H1 (cell line): Measurements from ENCODE around the gene CCDC116. TPM values are rescaled to one million over a fixed set of nuclear protein-coding genes. Genes with fewer than 3 reads are reported as not detected.
A peak's percentile ranks its signal among the peaks of the same experiment; 100 is the strongest.

Experiments
- CTCF ChIA-PET: fragments of 300-600 bp; sonication (Branson Sonifier 250); formaldehyde crosslinking; loops from one replicate; lab custom pipeline; 2021; ENCODE audit not compliant: partially characterized antibody; lab: Charles Lee
- POLR2A ChIA-PET: fragments of 300-600 bp; sonication (Branson Sonifier 250); formaldehyde crosslinking; loops from one replicate; lab custom pipeline; 2021; ENCODE audit warnings: inconsistent platforms; ENCODE audit not compliant: partially characterized antibody; lab: Charles Lee
- DNase-seq, 2 experiments: peaks; one replicate each; pipeline versions ENCODE4 v3.0.0 to v3.0.0-alpha.2; 2010 to 2022; ENCODE audit warnings: low spot score in 2 of 2, low read depth in 1 of 2, mixed read lengths in 1 of 2
- FAIRE-seq: peaks from 2 replicates; lab custom pipeline; 2011; peaks lifted over from hg19 to GRCh38; lab: Jason Lieb, UNC
- H2AFZ ChIP-seq: 2 replicates; pipeline ENCODE4 v1.8.1; 2012; ENCODE audit warnings: low read length, inconsistent platforms
- H2AK5ac ChIP-seq: 2 replicates; pipeline ENCODE4 v1.6.1; 2013; ENCODE audit warnings: low read depth, low read length
- H2BK120ac ChIP-seq: replicated peaks from 2 replicates; pipeline ENCODE3; 2013; ENCODE audit warnings: low read depth, low read length, inconsistent platforms
- H2BK12ac ChIP-seq: 2 replicates; pipeline ENCODE4 v1.6.1; 2013; ENCODE audit warnings: low read depth, low read length
- H2BK15ac ChIP-seq: 2 replicates; pipeline ENCODE4 v1.6.1; 2013; ENCODE audit warnings: low read length
- H2BK20ac ChIP-seq: 2 replicates; pipeline ENCODE4 v1.6.1; 2013; ENCODE audit warnings: low read length
- H2BK5ac ChIP-seq: 2 replicates; pipeline ENCODE4 v1.6.1; 2013; ENCODE audit warnings: low read depth, low read length
- H3K14ac ChIP-seq: 2 replicates; pipeline ENCODE4 v1.6.1; 2013; ENCODE audit warnings: inconsistent platforms; ENCODE audit not compliant: insufficient read length
- H3K18ac ChIP-seq: 2 replicates; pipeline ENCODE4 v1.6.1; 2013; ENCODE audit warnings: low read length; ENCODE audit errors: extremely low read depth
- H3K23ac ChIP-seq: 2 replicates; pipeline ENCODE4 v1.6.1; 2013; ENCODE audit warnings: inconsistent platforms; ENCODE audit not compliant: insufficient read length
- H3K23me2 ChIP-seq: 2 replicates; pipeline ENCODE4 v1.6.1; 2013; ENCODE audit warnings: low read depth, low read length
- H3K27ac ChIP-seq: 2 replicates; pipeline ENCODE4 v1.6.1; 2011; ENCODE audit warnings: low read depth, low read length, inconsistent platforms
- H3K27me3 ChIP-seq, 4 experiments: replicated peaks in 1 of 4; 1 replicate in 1 of 4; 2 replicates in 3 of 4; pipeline versions ENCODE4 v1.6.1 to v1.8.1; 2011 to 2013; ENCODE audit warnings: low read length in 3 of 4, mild to moderate bottlenecking in 3 of 4, inconsistent platforms in 2 of 4, mixed read lengths in 2 of 4, moderate library complexity in 1 of 4; ENCODE audit not compliant: control insufficient read depth in 3 of 4, insufficient read depth in 3 of 4; ENCODE audit errors: extremely low read depth in 1 of 4
- H3K36me3 ChIP-seq, 4 experiments: 2 replicates each; pipeline versions ENCODE4 v1.6.1 to v1.8.1; 2011 to 2013; ENCODE audit warnings: mild to moderate bottlenecking in 4 of 4, low read length in 3 of 4, moderate library complexity in 2 of 4, control low read depth in 1 of 4, inconsistent platforms in 1 of 4; ENCODE audit not compliant: insufficient read depth in 4 of 4, control insufficient read depth in 2 of 4
- H3K4ac ChIP-seq: replicated peaks from 2 replicates; pipeline ENCODE3; 2013; ENCODE audit warnings: low read length, low read depth, mixed read lengths, inconsistent platforms; ENCODE audit not compliant: insufficient read length
- H3K4me1 ChIP-seq, 4 experiments: replicated peaks in 1 of 4; 1 replicate in 1 of 4; 2 replicates in 3 of 4; pipeline versions ENCODE4 v1.6.1 to v1.8.1; 2011 to 2013; ENCODE audit warnings: low read length in 3 of 4, inconsistent platforms in 2 of 4, mixed read lengths in 1 of 4; ENCODE audit not compliant: insufficient read depth in 4 of 4, control insufficient read depth in 3 of 4
- H3K4me2 ChIP-seq, 2 experiments: 2 replicates each; pipeline versions ENCODE4 v1.6.1 to v1.8.1; 2011 to 2013; ENCODE audit warnings: low read depth in 2 of 2, low read length in 2 of 2, control low read depth in 1 of 2, inconsistent platforms in 1 of 2, mild to moderate bottlenecking in 1 of 2; ENCODE audit not compliant: insufficient read depth in 1 of 2
- H3K4me3 ChIP-seq, 4 experiments: fragments of 200-600, 300-600 bp in 1 of 4; sonication (generic), shearing (Covaris generic), sonication (Bioruptor Twin) in 1 of 4; 2 replicates each; pipeline versions ENCODE4 v1.5.1 to v1.8.1; 2011 to 2016; ENCODE audit warnings: low read length in 4 of 4, low read depth in 3 of 4, control low read depth in 2 of 4, inconsistent platforms in 2 of 4, mild to moderate bottlenecking in 2 of 4, mixed read lengths in 1 of 4, moderate library complexity in 1 of 4; ENCODE audit not compliant: insufficient read depth in 2 of 4; ENCODE audit errors: extremely low read depth in 1 of 4
- H3K56ac ChIP-seq: replicated peaks from 2 replicates; pipeline ENCODE3; 2013; ENCODE audit warnings: low read depth, mild to moderate bottlenecking, mixed read lengths, low read length, inconsistent platforms; ENCODE audit not compliant: insufficient read length
- H3K79me1 ChIP-seq: 2 replicates; pipeline ENCODE4 v1.6.1; 2013; ENCODE audit warnings: low read depth, low read length, control low read depth
- H3K79me2 ChIP-seq, 2 experiments: 2 replicates each; pipeline versions ENCODE4 v1.6.1 to v1.8.1; 2012 to 2013; ENCODE audit warnings: low read length in 2 of 2, mild to moderate bottlenecking in 2 of 2, inconsistent platforms in 1 of 2; ENCODE audit not compliant: insufficient read depth in 2 of 2, control insufficient read depth in 1 of 2
- H3K9ac ChIP-seq, 4 experiments: replicated peaks in 1 of 4; 1 replicate in 1 of 4; 2 replicates in 3 of 4; pipeline versions ENCODE4 v1.6.1 to v1.8.1; 2011 to 2013; ENCODE audit warnings: low read depth in 3 of 4, low read length in 3 of 4, control low read depth in 2 of 4, mild to moderate bottlenecking in 2 of 4, moderate library complexity in 2 of 4, inconsistent platforms in 1 of 4; ENCODE audit errors: extremely low read depth in 1 of 4
- H3K9me3 ChIP-seq, 2 experiments: 2 replicates each; pipeline versions ENCODE4 v1.6.1 to v1.8.1; 2012 to 2013; ENCODE audit warnings: mild to moderate bottlenecking in 2 of 2, moderate library complexity in 2 of 2, control low read depth in 1 of 2, inconsistent platforms in 1 of 2, low read depth in 1 of 2, low read length in 1 of 2, mixed read lengths in 1 of 2; ENCODE audit not compliant: insufficient read depth in 2 of 2
- H4K20me1 ChIP-seq, 2 experiments: replicated peaks in 1 of 2; 2 replicates each; pipeline versions ENCODE3 to v1.8.1; 2011 to 2013; ENCODE audit warnings: inconsistent platforms in 2 of 2, low read length in 2 of 2, mild to moderate bottlenecking in 1 of 2; ENCODE audit not compliant: insufficient read depth in 2 of 2, control insufficient read depth in 1 of 2
- H4K5ac ChIP-seq: 2 replicates; pipeline ENCODE4 v1.6.1; 2013; ENCODE audit warnings: low read length, low read depth, mixed read lengths, inconsistent platforms; ENCODE audit not compliant: insufficient read length
- H4K8ac ChIP-seq: 2 replicates; pipeline ENCODE4 v1.8.0; 2013; ENCODE audit warnings: mild to moderate bottlenecking, moderate library complexity, low read length, inconsistent platforms; ENCODE audit not compliant: insufficient read depth; ENCODE audit errors: extremely low read depth
- H4K91ac ChIP-seq: replicated peaks from 2 replicates; pipeline ENCODE3; 2013; ENCODE audit warnings: low read length, mixed read lengths, inconsistent platforms; ENCODE audit not compliant: insufficient read length
- BCL11A ChIP-seq, 2 experiments: IDR thresholded peaks; one replicate each; pipeline ENCODE4 v1.6.1; 2011; ENCODE audit warnings: low read depth in 2 of 2, low read length in 2 of 2, mild to moderate bottlenecking in 2 of 2
- CREB1 ChIP-seq: IDR thresholded peaks from 2 replicates; pipeline ENCODE4 v1.6.1; 2012; ENCODE audit warnings: inconsistent platforms
- GABPA ChIP-seq: IDR thresholded peaks from 2 replicates; pipeline ENCODE4 v1.6.1; 2011; ENCODE audit warnings: mild to moderate bottlenecking, low read length, moderate library complexity, borderline replicate concordance; ENCODE audit not compliant: insufficient read depth
- NRF1 ChIP-seq: IDR thresholded peaks from 2 replicates; pipeline ENCODE4 v1.6.1; 2011; ENCODE audit warnings: mild to moderate bottlenecking, low read depth, low read length, improper control_type of control experiment
- SIX5 ChIP-seq: IDR thresholded peaks from 2 replicates; pipeline ENCODE4 v1.6.1; 2011; ENCODE audit warnings: mild to moderate bottlenecking, low read depth, low read length
- SP4 ChIP-seq: IDR thresholded peaks from 2 replicates; pipeline ENCODE4 v1.6.1; 2012; ENCODE audit warnings: low read length, inconsistent platforms
- SUZ12 ChIP-seq: fragments of 200-600 bp; sonication (generic); IDR thresholded peaks from 2 replicates; pipeline ENCODE4 v1.6.1; 2012; ENCODE audit warnings: mild to moderate bottlenecking, inconsistent platforms, low read length, moderate library complexity, mixed read lengths
- YY1 ChIP-seq: IDR thresholded peaks from 2 replicates; pipeline ENCODE4 v1.6.1; 2011; ENCODE audit warnings: low read depth, mild to moderate bottlenecking, low read length
- WGBS, 2 experiments: shearing (Covaris generic) in 1 of 2; methylation state at CpG; one replicate each; pipeline versions ENCODE4 v1.1.6 to v1.1.7; 2013 to 2015; ENCODE audit warnings: low lambda C conversion rate in 2 of 2, mixed read lengths in 2 of 2, inconsistent platforms in 1 of 2, low coverage in 1 of 2, missing lambda C conversion rate in 1 of 2; ENCODE audit not compliant: insufficient replicate concordance in 2 of 2, insufficient coverage in 1 of 2, insufficient read length in 1 of 2; ENCODE audit errors: extremely low coverage in 1 of 2, missing lambda C conversion rate in 1 of 2; 5-methylcytosine and 5-hydroxymethylcytosine counted together
- polyA plus RNA-seq, 7 experiments: library from polyadenylated mRNA; depleted of rRNA in 3 of 7; stranded (reverse) in 5 of 7; unstranded in 2 of 7; fragments of >200 nt in 5 of 7; fragments of 200-250 nt in 2 of 7; gene quantifications; 1 replicate in 5 of 7; 2 replicates in 1 of 7; 4 replicates in 1 of 7; pipeline versions ENCODE4 v1.2.1 to v1.2.3, GENCODE V29; 2011 to 2013; ENCODE audit warnings: missing spikeins in 2 of 7, mixed read lengths in 2 of 7
- total RNA-seq: library from RNA; stranded (reverse); fragmentation: NEBNext Ultra II Directional; extraction: Animal tissue kit (Norgen Biotek cat#: 25700); gene quantifications from 2 replicates; pipeline ENCODE4 v1.2.1, GENCODE V29; 2021
- TF ChIP-seq, protein P1 (sequence below): IDR thresholded peaks from 2 replicates; pipeline ENCODE4 v1.6.1; 2012; ENCODE audit warnings: low read length, inconsistent platforms

CCDC116 gene
- total and polyA plus RNA-seq, 2 of the 8 experiments (the other 6 are each of a cell fraction or from before 2014, with no cell fraction given): 0.08 TPM; not detected in 1

- ChIA-PET POLR2A (interaction anchor here (0.6 kb wide), 1 partner anchor 24 kb away, joined by 3 read pairs; no protein-coding TSS in a partner anchor), CTCF (interaction anchor here (1.5 to 5.1 kb wide), 6 partner anchors 12 to 55 kb away, joined by 4 to 29 read pairs (median 16); partner anchors contain the start of gene SDF2L1)
- H2AFZ ChIP-seq: no peak overlapping the region
- H3K23ac ChIP-seq: no peak overlapping the region
- H3K27me3 ChIP-seq: no peaks in the 10 kb centered on the region
- no peak overlapping the region for H2BK5ac ChIP-seq
- peaks cover 23% of the 10 kb centered on the region for H3K79me1 ChIP-seq
- H3K4ac ChIP-seq: no peak overlapping the region
- no peak overlapping the region for H2BK12ac ChIP-seq
- no peak overlapping the region for H3K4me3 ChIP-seq
- peaks cover 3 to 93% of the 10 kb centered on the region in 2 experiments for H3K79me2 ChIP-seq
- H3K9ac ChIP-seq: no peak overlapping the region
- no peaks in the 10 kb centered on the region for H3K4me1 ChIP-seq
- 0 out of 2 replicates have a peak overlapping the region, but pooled peaks have one; percentile 3 for H4K8ac ChIP-seq
- no peak overlapping the region for H3K4me2 ChIP-seq
- H3K23me2 ChIP-seq: no peaks in the 10 kb centered on the region
- H4K20me1 ChIP-seq: peaks cover 45 to 53% of the 10 kb centered on the region in 2 experiments
- H3K14ac ChIP-seq: no peak overlapping the region
- H2BK120ac ChIP-seq: no peak overlapping the region
- FAIRE-seq: no peak
- H2BK20ac ChIP-seq: no peak overlapping the region
- no peak overlapping the region for H3K27ac ChIP-seq
- H4K5ac ChIP-seq: no peak overlapping the region
- DNase-seq: no peak
- no peak overlapping the region for H3K18ac ChIP-seq
- no peak overlapping the region for H2BK15ac ChIP-seq
- no peak overlapping the region for H3K56ac ChIP-seq
- peaks cover 6 to 29% (median 19%) of the 10 kb centered on the region in 4 experiments for H3K36me3 ChIP-seq
- 85% methylated on average over 9 of the region's 9 CpGs; no CpG with 5 or more reads in 1 of the 2 experiments for WGBS, 2 experiments
- no peak overlapping the region for H4K91ac ChIP-seq
- H2AK5ac ChIP-seq: no peak overlapping the region
- H3K9me3 ChIP-seq: no peaks in the 10 kb centered on the region
- TF ChIP-seq, protein P1, sequence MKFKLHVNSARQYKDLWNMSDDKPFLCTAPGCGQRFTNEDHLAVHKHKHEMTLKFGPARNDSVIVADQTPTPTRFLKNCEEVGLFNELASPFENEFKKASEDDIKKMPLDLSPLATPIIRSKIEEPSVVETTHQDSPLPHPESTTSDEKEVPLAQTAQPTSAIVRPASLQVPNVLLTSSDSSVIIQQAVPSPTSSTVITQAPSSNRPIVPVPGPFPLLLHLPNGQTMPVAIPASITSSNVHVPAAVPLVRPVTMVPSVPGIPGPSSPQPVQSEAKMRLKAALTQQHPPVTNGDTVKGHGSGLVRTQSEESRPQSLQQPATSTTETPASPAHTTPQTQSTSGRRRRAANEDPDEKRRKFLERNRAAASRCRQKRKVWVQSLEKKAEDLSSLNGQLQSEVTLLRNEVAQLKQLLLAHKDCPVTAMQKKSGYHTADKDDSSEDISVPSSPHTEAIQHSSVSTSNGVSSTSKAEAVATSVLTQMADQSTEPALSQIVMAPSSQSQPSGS: no peak
- TF ChIP-seq YY1 (no peak), BCL11A (IDR thresholded peaks at IDR 0.05; ENCODE audit: low read depth in 2 of 2, low read length in 2 of 2) (no peak), GABPA (no peak), CREB1 (no peak), SIX5 (no peak), SP4 (no peak), NRF1 (no peak), SUZ12 (no peak)
- TF ChIP-seq, all 59 proteins: peak for 0
These were observed 40.9 kb upstream of the CCDC116 start for GRCh38 chr22:21591695-21592094.
